ENCODE data around the gene FNDC11. TPM values are rescaled to one million over a fixed set of nuclear protein-coding genes. Genes with fewer than 3 reads are reported as not detected.

FNDC11 gene
- total RNA-seq, 2 experiments from 2014 or later = 0.23 to 0.27 TPM

GRCh38 chr20:63542031-63542559, 11.9 kb upstream of the FNDC11 start:
- TF ChIP-seq, protein P1, sequence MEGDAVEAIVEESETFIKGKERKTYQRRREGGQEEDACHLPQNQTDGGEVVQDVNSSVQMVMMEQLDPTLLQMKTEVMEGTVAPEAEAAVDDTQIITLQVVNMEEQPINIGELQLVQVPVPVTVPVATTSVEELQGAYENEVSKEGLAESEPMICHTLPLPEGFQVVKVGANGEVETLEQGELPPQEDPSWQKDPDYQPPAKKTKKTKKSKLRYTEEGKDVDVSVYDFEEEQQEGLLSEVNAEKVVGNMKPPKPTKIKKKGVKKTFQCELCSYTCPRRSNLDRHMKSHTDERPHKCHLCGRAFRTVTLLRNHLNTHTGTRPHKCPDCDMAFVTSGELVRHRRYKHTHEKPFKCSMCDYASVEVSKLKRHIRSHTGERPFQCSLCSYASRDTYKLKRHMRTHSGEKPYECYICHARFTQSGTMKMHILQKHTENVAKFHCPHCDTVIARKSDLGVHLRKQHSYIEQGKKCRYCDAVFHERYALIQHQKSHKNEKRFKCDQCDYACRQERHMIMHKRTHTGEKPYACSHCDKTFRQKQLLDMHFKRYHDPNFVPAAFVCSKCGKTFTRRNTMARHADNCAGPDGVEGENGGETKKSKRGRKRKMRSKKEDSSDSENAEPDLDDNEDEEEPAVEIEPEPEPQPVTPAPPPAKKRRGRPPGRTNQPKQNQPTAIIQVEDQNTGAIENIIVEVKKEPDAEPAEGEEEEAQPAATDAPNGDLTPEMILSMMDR (IDR thresholded peaks at IDR 0.05) = no peak
- POLR2A ChIA-PET = no interaction called here
- intact Hi-C loops (cut with micrococcal nuclease) = no loop called here
- no peaks in the 10 kb centered on the region for H3K36me3 Mint-ChIP-seq (ENCODE audit: low read depth)
- no peak for ATAC-seq
- H3K27ac Mint-ChIP-seq = no peak overlapping the region
- no peak overlapping the region for H3K4me3 Mint-ChIP-seq
- H3K4me1 Mint-ChIP-seq (ENCODE audit: low read depth) = peaks cover 12% of the 10 kb centered on the region
- CTCF ChIA-PET = no interaction called here
- H3K27me3 Mint-ChIP-seq = no peaks in the 10 kb centered on the region
- no peak for DNase-seq
- H3K9me3 Mint-ChIP-seq = no peaks in the 10 kb centered on the region

DNA sequence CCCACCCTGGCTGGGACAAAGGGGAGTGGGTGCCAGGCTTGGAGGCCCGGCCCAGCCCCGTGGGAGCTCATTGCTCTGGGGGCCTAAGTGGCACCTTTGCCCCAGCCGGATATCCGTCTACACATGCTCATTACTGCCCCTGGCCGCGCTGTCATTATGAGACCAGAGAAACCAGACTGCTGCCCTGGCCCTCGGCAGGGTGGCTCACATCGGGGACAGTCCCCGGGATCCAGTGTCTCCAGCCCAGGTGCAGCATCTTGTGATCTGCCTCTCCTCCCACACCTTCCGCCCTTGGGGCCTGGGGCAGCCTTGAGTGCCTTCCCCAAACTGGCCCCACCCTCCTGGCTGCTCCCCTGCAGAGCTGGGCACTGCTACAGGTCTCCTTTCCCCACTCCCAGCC, 11.3 kb upstream of the FNDC11 start:
- no peak overlapping the region for H3K27ac Mint-ChIP-seq
- intact Hi-C loops (cut with micrococcal nuclease) = no loop called here
- ChIA-PET POLR2A (no interaction called here), CTCF (no interaction called here)
- DNase-seq = no peak
- H3K4me1 Mint-ChIP-seq (ENCODE audit: low read depth) = peaks cover 7% of the 10 kb centered on the region
- H3K9me3 Mint-ChIP-seq = no peaks in the 10 kb centered on the region
- no peaks in the 10 kb centered on the region for H3K36me3 Mint-ChIP-seq (ENCODE audit: low read depth)
- H3K4me3 Mint-ChIP-seq = no peak overlapping the region
- no peak for ATAC-seq
- TF ChIP-seq, protein P1 (IDR thresholded peaks at IDR 0.05) = no peak
- no peaks in the 10 kb centered on the region for H3K27me3 Mint-ChIP-seq

GRCh38 chr20:63543131-63543530, 10.8 kb upstream of the FNDC11 start:
- CTCF ChIA-PET = interaction anchor here (1.0 kb wide), 1 partner anchor 99 kb away, joined by 4 read pairs; no protein-coding TSS in a partner anchor
- no peak for ATAC-seq
- Mint-ChIP-seq H3K27me3 (no peaks in the 10 kb centered on the region), H3K36me3 (ENCODE audit: low read depth) (no peaks in the 10 kb centered on the region), H3K9me3 (no peaks in the 10 kb centered on the region), H3K4me3 (no peak overlapping the region), H3K4me1 (ENCODE audit: low read depth) (peaks cover 5% of the 10 kb centered on the region), H3K27ac (no peak overlapping the region)
- intact Hi-C loops (cut with micrococcal nuclease) = no loop called here
- no peak for DNase-seq
- TF ChIP-seq, protein P1 (IDR thresholded peaks at IDR 0.05) = no peak
- POLR2A ChIA-PET = no interaction called here

DNA sequence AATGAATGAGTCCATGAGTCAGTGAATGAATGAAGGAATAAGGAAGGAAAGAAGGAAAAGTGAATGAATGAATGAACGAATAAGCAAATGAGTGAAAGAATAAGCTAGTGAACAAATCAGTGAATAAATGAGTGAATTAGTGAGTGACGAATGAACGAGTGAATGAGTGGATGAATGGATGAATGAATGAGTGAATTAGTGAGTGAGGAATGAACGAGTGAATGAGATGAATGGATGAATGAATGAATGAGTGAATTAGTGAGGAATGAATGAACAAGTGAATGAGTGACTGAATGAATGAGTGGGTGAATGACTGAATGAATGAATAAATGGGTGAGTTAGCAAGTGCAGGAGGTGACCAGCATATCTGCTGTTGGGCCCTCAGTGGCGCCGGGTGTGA, 10.2 kb upstream of the FNDC11 start:
- ChIA-PET CTCF (interaction anchor here (1.0 kb wide), 1 partner anchor 98 kb away, joined by 4 read pairs; no protein-coding TSS in a partner anchor), POLR2A (no interaction called here)
- Mint-ChIP-seq H3K27ac (no peak overlapping the region), H3K9me3 (no peaks in the 10 kb centered on the region), H3K4me3 (no peak overlapping the region), H3K27me3 (no peaks in the 10 kb centered on the region), H3K4me1 (ENCODE audit: low read depth) (peaks cover under 1% of the 10 kb centered on the region), H3K36me3 (ENCODE audit: low read depth) (no peaks in the 10 kb centered on the region)
- ATAC-seq = no peak
- TF ChIP-seq, protein P1 (IDR thresholded peaks at IDR 0.05) = no peak
- no peak for DNase-seq
- intact Hi-C loops (cut with micrococcal nuclease) = no loop called here

DNA sequence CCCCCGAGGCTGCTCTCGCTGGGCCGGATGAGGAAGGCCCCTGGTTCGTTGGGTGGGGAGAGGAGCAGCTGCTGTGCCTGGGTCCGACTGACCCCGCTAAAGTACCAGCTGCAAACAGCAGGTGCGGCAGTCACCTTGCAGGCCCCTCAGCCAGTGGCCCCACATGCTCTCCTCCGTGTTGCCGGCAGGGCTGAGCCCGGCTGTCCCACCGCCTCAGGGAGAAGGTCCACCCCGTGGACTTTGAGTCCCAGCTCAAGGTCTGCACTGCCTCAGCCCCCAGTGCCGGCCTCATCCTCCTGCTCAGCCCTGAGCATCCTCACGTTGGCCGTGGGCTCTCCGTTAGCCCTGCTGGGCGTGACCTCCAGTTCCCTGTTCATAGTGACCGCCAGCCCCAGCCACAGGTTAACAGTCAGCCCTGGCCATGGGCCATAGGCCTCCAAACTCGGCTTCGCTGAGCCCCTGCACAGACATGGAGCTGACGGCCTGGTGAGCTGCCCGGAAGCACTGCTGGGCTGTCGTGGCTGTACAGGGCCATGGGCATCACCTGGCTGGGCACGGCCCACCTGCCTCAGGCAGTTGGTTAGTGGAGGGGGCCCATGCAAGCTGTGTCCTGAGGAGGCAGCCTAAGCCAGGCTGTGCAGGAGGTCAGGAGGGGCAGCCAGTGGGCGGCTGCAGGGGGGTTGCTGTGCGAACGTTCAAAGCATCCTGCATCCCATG, 9.6 kb upstream of the FNDC11 start:
- DNase-seq = no peak
- no peaks in the 10 kb centered on the region for H3K9me3 Mint-ChIP-seq
- CTCF ChIA-PET = interaction anchor here (1.0 kb wide), 1 partner anchor 98 kb away, joined by 4 read pairs; no protein-coding TSS in a partner anchor
- TF ChIP-seq, protein P1 (IDR thresholded peaks at IDR 0.05) = no peak
- H3K27ac Mint-ChIP-seq = no peak overlapping the region
- intact Hi-C loops (cut with micrococcal nuclease) = no loop called here
- no peak for ATAC-seq
- no peaks in the 10 kb centered on the region for H3K36me3 Mint-ChIP-seq (ENCODE audit: low read depth)
- POLR2A ChIA-PET = interaction anchor here (0.7 kb wide), 1 partner anchor 22 kb away, joined by 3 read pairs; no protein-coding TSS in a partner anchor
- H3K4me3 Mint-ChIP-seq = no peak overlapping the region
- H3K4me1 Mint-ChIP-seq (ENCODE audit: low read depth) = peaks cover under 1% of the 10 kb centered on the region
- peaks cover 2% of the 10 kb centered on the region for H3K27me3 Mint-ChIP-seq
